Hematopoietic multipotent progenitor cell treated with erythropoietin and hydrocortisone succinate and interleukin-3 and kit ligand, for 4 days (in vitro differentiated cells): ENCODE data around the gene DHRS1.

Source experiments
- DNase-seq: peaks from one replicate; pipeline ENCODE4 v3.0.0-alpha.2; 2015

DHRS1 gene

GRCh38 chr14:24241829-24242443, 57.6 kb downstream of the DHRS1 start:
- DNase-seq = peak; percentile 98
